GM18951 (cell line): ENCODE results near the gene DTX1.

Experiments
- POLR2A ChIP-seq: IDR thresholded peaks from 4 replicates; pipeline ENCODE4 v1.6.1; 2011; ENCODE audit warnings: mild to moderate bottlenecking; ENCODE audit not compliant: insufficient read length, insufficient read depth; ENCODE audit errors: extremely low read depth
- in situ Hi-C: fragments of 300-500 bp; cut with MboI; formaldehyde crosslinking; loops from one replicate; pipeline ENCODE4 v1.12.0; 2022; ENCODE audit warnings: low sequenced_read_pairs, mixed read lengths, inconsistent platforms; ENCODE audit not compliant: unreplicated experiment

DTX1 gene

GRCh38 chr12:113129664-113130456 lies 73.3 kb downstream of the DTX1 start:
- in situ Hi-C loops: no loop called here
- no peak for TF ChIP-seq POLR2A

- no peak for TF ChIP-seq POLR2A
- in situ Hi-C loops: no loop called here
These were observed 74.1 kb downstream of the DTX1 start for GRCh38 chr12:113130457-113131135.

GRCh38 chr12:113131556-113131955 lies 75.0 kb downstream of the DTX1 start:
- in situ Hi-C loops: no loop called here

GRCh38 chr12:113133036-113133435 lies 76.5 kb downstream of the DTX1 start:
- in situ Hi-C loops: no loop called here
- no peak for TF ChIP-seq POLR2A

More at GRCh38 chr12:113131556-113131955, 75.0 kb downstream of the DTX1 start:
- TF ChIP-seq POLR2A: no peak

- no peak for TF ChIP-seq POLR2A
- in situ Hi-C loops: no loop called here
These were observed 77.1 kb downstream of the DTX1 start for GRCh38 chr12:113133666-113134065.

- in situ Hi-C loops: no loop called here
- TF ChIP-seq POLR2A: no peak
These were observed 77.5 kb downstream of the DTX1 start for GRCh38 chr12:113134071-113134470.

GRCh38 chr12:113134521-113134951 lies 78.0 kb downstream of the DTX1 start:
- in situ Hi-C loops: no loop called here
- no peak for TF ChIP-seq POLR2A

- in situ Hi-C loops: no loop called here
- TF ChIP-seq POLR2A: no peak
These were observed 78.9 kb downstream of the DTX1 start, which contains the start of gene RASAL1 for GRCh38 chr12:113135178-113136127. Gene RASAL1, minus strand, starts transcription at chr12:113135761. Its CDS starts 299 bp downstream, at chr12:113135462.

GRCh38 chr12:113136128-113136989 lies 79.8 kb downstream of the DTX1 start:
- in situ Hi-C loops: no loop called here
- TF ChIP-seq POLR2A: no peak

- in situ Hi-C loops: no loop called here
- TF ChIP-seq POLR2A: no peak
These were observed 80.5 kb downstream of the DTX1 start for GRCh38 chr12:113136990-113137511.

GRCh38 chr12:113137861-113138783 lies 81.6 kb downstream of the DTX1 start:
- in situ Hi-C loops: no loop called here
- TF ChIP-seq POLR2A: no peak
